Measurements from ENCODE around the gene GRM7.
"Not testable (repeated sequence)": the region's sequence is repeated elsewhere in the genome, so short reads cannot be mapped to it uniquely, and the experiment has no call there.

The GRM7 gene

GRCh38 chr3:6860954-6861624 lies at the start of gene GRM7:
TSS of gene GRM7 (plus strand) at chr3:6861115.
- DNase-seq = peak; percentile 31

GRCh38 chr3:6821411-6821810 lies 39.5 kb upstream of the GRM7 start:
- DNase-seq = no peak

- DNase-seq = peak; percentile 76
Observed at GRCh38 chr3:6825524-6825923, 35.4 kb upstream of the GRM7 start.

GRCh38 chr3:6827453-6827852 lies 33.5 kb upstream of the GRM7 start:
- DNase-seq = no peak

- no peak for DNase-seq
Observed at GRCh38 chr3:6844723-6845122, 16.2 kb upstream of the GRM7 start.

- no peak for DNase-seq
Observed at GRCh38 chr3:6854184-6854583, 6.7 kb upstream of the GRM7 start.

- no peak for DNase-seq
Observed at GRCh38 chr3:6857510-6857909, 3.4 kb upstream of the GRM7 start.

GRCh38 chr3:6860149-6860953 lies 564 bp upstream of the GRM7 start:
- no peak for DNase-seq

- DNase-seq = peak; percentile 3
Observed at GRCh38 chr3:6861625-6862000, 698 bp downstream of the GRM7 start.

- peak; percentile 23 for DNase-seq
Observed at GRCh38 chr3:6862041-6862879, 1.3 kb downstream of the GRM7 start.

- no peak for DNase-seq
Observed at GRCh38 chr3:6862880-6863195, 1.9 kb downstream of the GRM7 start.

GRCh38 chr3:6867269-6867668 lies 6.4 kb downstream of the GRM7 start:
- no peak for DNase-seq

- DNase-seq = no peak
Observed at GRCh38 chr3:6878731-6879130, 17.8 kb downstream of the GRM7 start.

- no peak for DNase-seq
Observed at GRCh38 chr3:6912240-6912639, 51.3 kb downstream of the GRM7 start.

GRCh38 chr3:6915898-6916297 lies 55.0 kb downstream of the GRM7 start:
- no peak for DNase-seq

GRCh38 chr3:6921066-6921465 lies 60.2 kb downstream of the GRM7 start:
- DNase-seq = peak; percentile 80

- no peak for DNase-seq
Observed at GRCh38 chr3:6921876-6922275, 61.0 kb downstream of the GRM7 start.

- DNase-seq = no peak
Observed at GRCh38 chr3:6928064-6928463, 67.1 kb downstream of the GRM7 start.

GRCh38 chr3:6929918-6930317 lies 69.0 kb downstream of the GRM7 start:
- DNase-seq = no peak

GRCh38 chr3:6935418-6935817 lies 74.5 kb downstream of the GRM7 start:
- not testable (repeated sequence) for DNase-seq

GRCh38 chr3:6935970-6936369 lies 75.1 kb downstream of the GRM7 start:
- DNase-seq = no peak

GRCh38 chr3:6962801-6963200 lies 101.9 kb downstream of the GRM7 start:
- peak; percentile 27 for DNase-seq

- no peak for DNase-seq
Observed at GRCh38 chr3:6965881-6966280, 105.0 kb downstream of the GRM7 start.

- no peak for DNase-seq
Observed at GRCh38 chr3:6971933-6972332, 111.0 kb downstream of the GRM7 start.
